UCSD-AML1 (cell line): Measurements from ENCODE around the gene GP5.

Experiments used
- DNase-seq: peaks from one replicate; lab custom pipeline; 2025; ENCODE audit not compliant: unreplicated experiment; lab: John Stamatoyannopoulos, UW

Gene GP5

DNA sequence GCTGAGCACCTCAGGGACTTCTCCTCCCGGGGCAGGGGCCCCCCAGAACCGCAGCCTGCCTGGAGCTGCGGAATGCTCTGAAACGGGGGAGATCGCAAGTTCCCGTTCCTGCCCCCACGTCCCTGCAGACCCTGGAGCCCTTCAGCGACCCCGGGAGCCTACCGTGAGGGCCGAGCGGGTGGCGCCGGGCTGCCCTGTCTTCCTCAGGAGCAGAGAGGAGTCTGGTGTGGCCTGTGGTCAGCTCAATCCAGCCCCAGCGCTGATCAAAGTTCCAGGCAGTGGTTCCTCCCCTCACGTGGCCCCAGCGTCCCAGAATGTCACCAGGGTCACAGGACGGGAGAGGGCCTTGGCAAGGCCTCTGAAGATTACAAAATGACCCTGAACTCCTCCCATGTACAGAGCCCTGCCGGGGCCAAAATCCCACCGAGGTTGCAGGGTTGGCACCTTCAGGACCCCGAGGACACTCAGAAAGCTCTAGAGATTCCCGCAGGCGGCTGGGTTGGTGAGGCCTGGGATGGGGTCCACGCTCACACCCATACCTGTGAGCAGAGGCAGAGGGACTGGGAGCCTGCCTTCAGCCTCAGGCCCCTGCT, 47.9 kb downstream of the GP5 start, which contains the start of gene CPN2:
TSS of gene CPN2 (minus strand) at position 249 of the 593 bp plus-strand sequence. CDS start 8,626 bp downstream, outside the sequence.
- DNase-seq = no peak

- DNase-seq = no peak
These were observed 48.4 kb downstream of the GP5 start for GRCh38 chr3:194350726-194351071.

DNA sequence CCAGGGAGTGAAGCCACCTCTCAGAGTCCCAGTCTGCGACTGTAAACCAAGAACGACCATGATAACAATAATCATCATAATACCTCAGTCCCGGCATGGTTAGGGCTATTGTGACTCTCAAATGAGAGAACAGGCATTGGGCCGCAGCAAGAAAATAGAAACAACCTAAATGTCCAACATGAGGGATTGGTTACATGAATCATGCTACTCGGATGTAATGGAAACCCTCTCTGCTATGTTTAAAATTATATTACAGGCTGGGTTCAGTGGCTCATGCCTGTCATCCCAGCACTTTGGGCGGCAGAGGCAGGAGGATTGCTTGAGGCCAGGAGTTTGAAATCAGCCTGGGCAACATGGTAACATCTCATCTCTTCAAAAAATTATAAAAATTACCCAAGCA, 50.7 kb downstream of the GP5 start:
- no peak for DNase-seq

DNA sequence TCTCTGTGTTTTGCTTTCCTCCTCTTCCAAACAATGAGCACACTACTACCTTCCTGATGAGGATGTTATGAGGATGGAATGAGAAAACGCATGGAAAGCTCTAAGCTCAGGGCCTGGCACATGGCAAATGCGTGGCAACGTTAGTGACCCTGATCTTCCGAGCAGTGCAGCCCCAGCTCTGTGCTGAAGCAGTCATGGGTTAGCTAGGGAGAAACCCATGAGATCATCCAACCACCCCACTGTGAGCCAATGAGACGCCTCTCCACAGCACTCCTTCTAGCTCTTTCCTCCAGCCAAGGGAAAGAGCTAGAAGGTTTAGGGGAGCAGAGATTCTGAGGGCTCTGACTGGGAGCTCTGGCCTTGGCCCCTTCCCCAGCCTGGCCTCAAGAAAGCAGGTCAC, 52.4 kb downstream of the GP5 start:
- DNase-seq = no peak

DNA sequence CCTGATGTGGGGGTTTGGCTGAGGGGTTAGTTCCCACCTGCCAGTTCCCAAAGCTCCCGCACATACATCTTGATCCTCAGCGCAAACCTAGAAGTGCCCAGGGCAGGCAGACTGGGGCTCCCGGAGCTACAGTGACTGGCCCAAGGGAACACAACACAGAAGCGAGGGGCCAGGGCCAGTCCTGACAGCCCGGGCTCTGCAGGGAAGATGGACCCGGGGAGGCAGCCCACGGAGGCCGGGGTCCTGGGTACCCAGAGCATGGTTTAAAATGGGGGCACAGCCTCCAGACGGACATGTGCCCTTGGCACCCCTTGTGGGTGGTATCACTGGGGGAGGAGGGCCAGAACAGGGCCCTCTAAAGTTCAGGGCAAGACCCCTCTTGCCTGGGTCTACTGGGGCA, 53.0 kb downstream of the GP5 start:
- DNase-seq = no peak
